Endometrial microvascular endothelial cells (primary cell): ENCODE measurements around the gene DPF1. TPM values are rescaled to one million over a fixed set of nuclear protein-coding genes. Genes with fewer than 3 reads are reported as not detected.

Source experiments
- in situ Hi-C: cut with HindIII; loops from 2 replicates; pipeline ENCODE4 v1.10.0; 2017; ENCODE audit warnings: low sequenced_read_pairs, low pct_unique_long_range_greater_than_20kb; ENCODE audit errors: inconsistent ontology term
- total RNA-seq: library from RNA; depleted of rRNA; stranded (reverse); fragments of >200 nt; gene quantifications from one replicate; pipeline ENCODE4 v1.2.3, GENCODE V29; 2015; ENCODE audit errors: inconsistent ontology term

Gene DPF1
- total RNA-seq, 1 donor from 2014 or later = 14.9 TPM

- in situ Hi-C loops = no loop called here
Measured at GRCh38 chr19:38182536-38183210, 41.3 kb downstream of the DPF1 start.

GRCh38 chr19:38180071-38180470 lies 44.0 kb downstream of the DPF1 start:
- in situ Hi-C loops = no loop called here

- in situ Hi-C loops = no loop called here
Measured at GRCh38 chr19:38175422-38175821, 48.6 kb downstream of the DPF1 start.

- in situ Hi-C loops = no loop called here
Measured at GRCh38 chr19:38173291-38174041, 50.6 kb downstream of the DPF1 start.

- in situ Hi-C loops = no loop called here
Measured at GRCh38 chr19:38172001-38172400, 52.0 kb downstream of the DPF1 start.

- in situ Hi-C loops = no loop called here
Measured at GRCh38 chr19:38170334-38170733, 53.7 kb downstream of the DPF1 start.

- in situ Hi-C loops = no loop called here
Measured at GRCh38 chr19:38168637-38169036, 55.4 kb downstream of the DPF1 start.

- in situ Hi-C loops = no loop called here
Measured at GRCh38 chr19:38165335-38165734, 58.7 kb downstream of the DPF1 start.

GRCh38 chr19:38164526-38164925 lies 59.5 kb downstream of the DPF1 start:
- in situ Hi-C loops = no loop called here

- in situ Hi-C loops = no loop called here
Measured at GRCh38 chr19:38163419-38164290, 60.4 kb downstream of the DPF1 start.

GRCh38 chr19:38162632-38163031 lies 61.4 kb downstream of the DPF1 start:
- in situ Hi-C loops = no loop called here

- in situ Hi-C loops = no loop called here
Measured at GRCh38 chr19:38162094-38162493, 61.9 kb downstream of the DPF1 start.

Other genes with a start within 250 kb of the DPF1 start
- gene PPP1R14A, start 32.2 kb upstream of the DPF1 start, total RNA-seq = not detected
- not detected for gene SPINT2, start 40.4 kb upstream of the DPF1 start, total RNA-seq
- 7.7 TPM for gene C19orf33, start 80.0 kb upstream of the DPF1 start, total RNA-seq
- gene YIF1B, start 91.7 kb upstream of the DPF1 start, total RNA-seq = 88.4 TPM
- gene KCNK6, start 95.6 kb upstream of the DPF1 start, total RNA-seq = 1.8 TPM
- not detected for gene CATSPERG, start 111.6 kb upstream of the DPF1 start, total RNA-seq
- gene PSMD8, start 150.3 kb upstream of the DPF1 start, total RNA-seq = 395 TPM
- gene GGN, start 163.8 kb upstream of the DPF1 start, total RNA-seq = 1.1 TPM
- 7.0 TPM for gene SPRED3, start 164.5 kb upstream of the DPF1 start, total RNA-seq
- 12.9 TPM for gene FAM98C, start 178.9 kb upstream of the DPF1 start, total RNA-seq
- gene RASGRP4, start 202.0 kb upstream of the DPF1 start, total RNA-seq = not detected
- not detected for gene RYR1, start 209.5 kb upstream of the DPF1 start, total RNA-seq